ENCODE measurements around the gene GATC.

The GATC gene, protein sequence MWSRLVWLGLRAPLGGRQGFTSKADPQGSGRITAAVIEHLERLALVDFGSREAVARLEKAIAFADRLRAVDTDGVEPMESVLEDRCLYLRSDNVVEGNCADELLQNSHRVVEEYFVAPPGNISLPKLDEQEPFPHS

DNA sequence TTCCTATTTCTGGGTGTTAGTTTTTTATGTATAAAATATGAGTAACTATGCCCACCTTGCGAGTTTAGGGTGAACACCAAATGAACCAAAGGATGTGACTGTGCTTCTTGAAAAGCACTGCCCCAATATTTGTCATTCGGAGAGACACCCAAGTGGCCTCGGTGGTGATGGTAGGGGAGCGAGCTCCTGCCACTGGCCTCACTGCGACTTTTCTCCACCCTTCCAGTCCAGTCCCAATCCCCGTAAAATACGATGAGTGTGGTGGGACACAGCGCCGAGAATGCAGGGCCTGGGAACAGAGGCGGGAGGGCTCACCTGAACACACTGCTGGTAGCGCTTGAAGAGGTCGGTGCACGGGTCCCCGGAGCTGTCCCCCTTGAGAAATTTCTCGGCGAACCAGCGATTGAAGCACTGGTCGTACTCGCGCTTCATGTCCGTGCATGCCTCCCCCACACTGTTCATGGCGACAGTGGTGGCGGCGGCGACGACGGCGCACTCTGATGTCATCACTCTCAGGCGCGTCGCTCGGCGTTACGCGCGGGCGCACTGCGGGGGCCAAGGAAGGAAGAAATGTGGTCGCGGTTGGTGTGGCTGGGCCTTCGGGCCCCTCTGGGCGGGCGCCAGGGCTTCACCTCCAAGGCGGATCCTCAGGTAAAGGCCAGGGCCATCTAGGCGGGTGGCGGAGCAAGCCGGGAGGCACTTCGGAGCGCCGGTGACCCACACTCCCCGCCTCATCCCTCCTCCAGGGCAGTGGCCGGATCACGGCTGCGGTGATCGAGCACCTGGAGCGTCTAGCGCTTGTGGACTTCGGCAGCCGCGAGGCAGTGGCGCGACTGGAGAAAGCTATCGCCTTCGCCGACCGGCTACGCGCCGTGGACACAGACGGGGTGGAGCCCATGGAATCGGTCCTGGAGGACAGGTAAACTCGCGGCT is at the start of gene GATC, which contains the start of gene TRIAP1:
Gene GATC, plus strand, starts transcription at position 534 of the 933 bp plus-strand sequence. Its CDS starts 37 bp downstream, at position 571.
Gene TRIAP1, minus strand, starts transcription at position 474 of the 933 bp plus-strand sequence. Its CDS starts 12 bp downstream, at position 462.
- DNase-seq, result peak; percentile 92

DNA sequence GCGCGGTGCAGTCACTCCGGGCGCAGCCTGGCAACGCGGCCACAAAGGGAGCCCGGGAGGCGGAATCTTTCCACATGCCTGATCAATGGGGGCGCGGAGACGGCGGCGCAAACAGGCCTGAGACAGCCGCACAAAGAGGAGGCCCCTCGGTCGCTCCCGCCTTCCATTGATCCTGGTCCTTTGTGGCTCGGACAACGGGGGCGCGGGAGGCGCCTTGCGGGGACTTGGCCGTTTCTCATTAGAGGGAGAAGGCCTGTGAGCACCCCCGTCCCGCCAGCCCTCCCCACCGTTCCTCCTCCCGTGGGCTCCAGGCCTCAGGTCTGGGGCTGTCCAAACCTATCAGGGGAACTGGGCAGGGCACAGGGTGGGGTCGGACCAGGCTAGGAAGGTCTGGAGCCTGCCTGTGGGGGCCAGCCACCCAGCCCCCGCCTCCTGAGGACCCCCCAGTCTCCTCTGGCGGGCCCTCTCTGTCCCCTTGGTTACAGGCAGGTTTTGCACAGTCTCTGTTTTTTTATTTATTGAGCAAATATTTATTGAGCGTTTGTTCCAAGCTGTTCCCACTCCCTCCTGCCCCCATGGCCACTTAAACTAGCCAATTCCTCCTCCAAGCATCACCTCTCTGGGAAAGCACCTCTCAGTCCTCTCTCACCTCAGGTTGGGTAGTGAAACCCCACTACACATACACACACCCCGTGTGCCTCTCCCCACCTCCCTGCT is 48.3 kb upstream of the GATC start:
- DNase-seq, result no peak

DNA sequence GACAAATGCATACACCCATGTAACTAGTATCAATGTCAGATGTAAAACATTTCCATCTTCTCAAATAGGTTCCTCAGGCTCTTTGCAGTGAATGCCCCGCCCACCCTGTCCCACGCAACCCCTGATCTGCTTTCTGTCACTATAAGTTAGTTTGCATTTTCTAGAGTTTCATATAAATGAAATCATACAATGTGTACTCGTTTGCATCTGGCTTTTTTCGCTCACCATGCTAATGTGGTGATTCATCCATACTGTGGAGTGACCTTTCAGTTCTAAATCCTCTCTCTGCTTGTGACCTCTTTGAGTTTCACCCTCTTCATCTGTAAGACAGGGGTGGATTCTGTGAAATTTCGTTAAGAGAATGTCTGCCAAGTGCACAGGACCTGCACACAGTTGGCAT is 46.7 kb upstream of the GATC start:
- DNase-seq, result no peak

DNA sequence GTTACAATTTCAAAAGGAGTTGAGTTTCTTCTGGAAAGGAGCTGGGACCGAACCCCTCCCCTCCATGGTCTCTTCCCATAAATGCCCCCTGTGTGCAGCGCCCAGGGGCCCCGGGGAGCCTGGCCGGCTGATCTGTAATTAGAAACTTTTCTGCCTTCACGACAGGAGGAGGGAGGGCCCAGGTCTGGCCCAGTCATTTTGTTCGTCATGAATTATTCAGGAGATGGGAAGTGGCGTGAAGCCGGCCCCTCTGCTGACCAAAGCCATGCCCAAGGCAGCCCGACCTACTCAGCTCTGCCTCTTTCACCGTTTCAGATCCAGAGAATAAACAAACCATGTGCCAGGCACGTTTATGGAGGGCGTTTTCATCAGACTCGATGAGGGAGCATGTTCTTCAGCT is 44.0 kb upstream of the GATC start:
- no peak for DNase-seq

DNA sequence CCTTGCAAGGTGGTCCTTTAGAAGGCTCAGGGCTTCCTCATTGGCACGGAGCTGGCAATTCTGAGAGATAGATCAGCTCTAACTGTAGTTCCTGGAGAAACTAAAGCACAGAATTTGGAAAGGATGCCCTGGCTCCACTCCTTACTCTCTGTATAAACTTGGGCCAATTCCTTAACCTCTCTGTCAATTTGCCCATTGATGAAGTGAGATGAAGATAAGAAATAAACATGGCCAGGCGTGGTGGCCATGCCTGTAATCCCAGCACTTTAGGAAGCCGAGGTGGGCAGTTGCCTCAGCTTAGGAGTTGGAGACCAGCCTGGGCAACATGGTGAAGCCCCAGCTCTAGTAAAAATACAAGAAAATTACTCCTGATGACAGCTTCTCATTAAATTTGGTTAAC is 42.4 kb upstream of the GATC start:
- no peak for DNase-seq

DNA sequence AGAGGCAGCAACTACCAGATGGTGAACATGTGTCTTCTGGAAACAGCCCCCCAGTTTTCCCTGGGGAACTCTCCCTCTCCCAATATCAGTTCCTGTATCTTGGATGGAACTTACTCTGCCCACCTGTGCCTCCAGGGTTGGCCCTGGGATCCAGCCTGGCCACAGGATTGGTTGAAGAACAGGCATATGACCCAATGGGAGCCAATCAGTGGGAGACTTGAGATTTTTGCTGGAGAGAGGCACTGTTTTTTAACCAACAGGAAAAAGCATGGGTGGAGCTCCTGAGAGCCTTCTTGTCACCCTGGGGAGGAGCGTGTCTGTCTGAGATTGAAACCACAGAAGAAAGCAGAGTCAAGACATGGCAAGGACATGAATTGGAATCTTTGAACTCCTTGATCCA is 42.0 kb upstream of the GATC start:
- DNase-seq, result no peak

DNA sequence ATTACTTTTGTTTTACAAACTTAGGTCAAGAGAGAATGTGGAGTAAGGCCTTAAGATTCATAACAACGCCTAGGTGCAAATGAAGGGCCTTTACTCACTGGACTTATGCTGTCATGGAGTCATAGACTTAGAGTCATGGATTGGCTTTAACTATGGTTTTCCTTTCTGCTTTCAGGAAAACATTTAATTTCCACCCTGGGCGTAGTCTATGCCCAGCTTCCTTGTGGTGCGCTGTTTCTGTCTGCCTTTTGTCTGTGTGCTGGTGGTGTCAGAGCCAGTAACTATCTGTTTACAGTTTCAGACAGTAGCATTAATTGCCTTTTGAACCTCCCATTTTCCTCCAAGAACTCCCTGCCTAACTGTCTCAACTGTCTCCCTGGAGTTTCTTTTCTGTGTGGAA is 40.2 kb upstream of the GATC start:
- DNase-seq, result no peak

DNA sequence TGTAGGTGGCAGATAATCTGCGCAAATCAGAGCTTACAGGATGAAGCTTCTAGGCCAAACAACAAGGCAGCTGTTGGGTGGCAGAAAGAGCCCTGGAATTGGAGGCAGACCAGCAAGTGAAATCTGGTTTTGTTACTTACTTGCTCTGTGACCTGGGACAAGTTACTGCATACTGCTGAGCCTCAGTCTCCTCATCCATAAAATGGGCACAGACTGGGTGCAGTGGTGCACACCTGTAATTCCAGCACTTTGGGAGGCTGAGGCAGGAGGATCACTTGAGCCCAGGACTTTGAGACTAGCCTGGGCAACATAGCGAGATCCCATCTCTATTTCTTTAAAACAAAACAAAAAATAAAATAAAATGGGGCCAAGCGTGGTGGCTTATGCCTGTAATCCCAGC is 39.7 kb upstream of the GATC start:
- DNase-seq, result no peak

DNA sequence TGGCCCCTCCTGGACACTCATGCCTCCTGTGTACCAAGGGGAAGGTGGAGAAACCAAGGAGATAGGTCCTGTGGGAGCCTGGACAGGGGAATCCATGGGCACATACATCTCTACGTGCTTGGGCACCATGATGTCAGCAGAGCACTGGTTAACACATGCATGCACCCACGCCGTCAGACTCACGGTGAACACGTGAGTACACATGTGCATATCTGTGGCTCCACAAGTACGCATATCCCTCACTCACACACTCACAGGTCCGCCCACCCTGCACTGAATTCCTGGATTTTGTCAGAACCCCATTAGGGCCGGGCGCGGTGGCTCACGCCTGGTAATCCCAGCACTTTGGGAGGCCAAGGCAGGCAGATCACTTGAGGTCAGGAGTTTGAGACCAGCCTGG is 37.5 kb upstream of the GATC start:
- DNase-seq, result no peak

DNA sequence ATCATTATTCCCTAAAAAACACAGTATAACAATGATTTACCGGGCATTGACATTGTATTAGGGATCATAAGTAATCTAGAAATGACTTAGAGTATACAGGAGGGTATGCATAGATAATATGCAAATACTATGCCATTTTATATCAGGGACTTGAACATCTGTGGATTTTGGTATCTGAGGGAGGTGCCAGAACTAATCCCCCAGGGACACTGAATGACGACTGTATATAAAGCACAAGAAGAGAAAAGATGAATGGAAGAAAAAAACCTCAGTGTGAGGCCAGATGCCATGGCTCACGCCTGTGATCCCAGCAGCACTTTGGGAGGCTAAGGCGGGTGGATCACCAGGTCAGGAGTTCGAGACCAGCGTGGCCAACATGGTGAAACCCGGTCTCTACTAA is 33.8 kb upstream of the GATC start:
- no peak for DNase-seq

DNA sequence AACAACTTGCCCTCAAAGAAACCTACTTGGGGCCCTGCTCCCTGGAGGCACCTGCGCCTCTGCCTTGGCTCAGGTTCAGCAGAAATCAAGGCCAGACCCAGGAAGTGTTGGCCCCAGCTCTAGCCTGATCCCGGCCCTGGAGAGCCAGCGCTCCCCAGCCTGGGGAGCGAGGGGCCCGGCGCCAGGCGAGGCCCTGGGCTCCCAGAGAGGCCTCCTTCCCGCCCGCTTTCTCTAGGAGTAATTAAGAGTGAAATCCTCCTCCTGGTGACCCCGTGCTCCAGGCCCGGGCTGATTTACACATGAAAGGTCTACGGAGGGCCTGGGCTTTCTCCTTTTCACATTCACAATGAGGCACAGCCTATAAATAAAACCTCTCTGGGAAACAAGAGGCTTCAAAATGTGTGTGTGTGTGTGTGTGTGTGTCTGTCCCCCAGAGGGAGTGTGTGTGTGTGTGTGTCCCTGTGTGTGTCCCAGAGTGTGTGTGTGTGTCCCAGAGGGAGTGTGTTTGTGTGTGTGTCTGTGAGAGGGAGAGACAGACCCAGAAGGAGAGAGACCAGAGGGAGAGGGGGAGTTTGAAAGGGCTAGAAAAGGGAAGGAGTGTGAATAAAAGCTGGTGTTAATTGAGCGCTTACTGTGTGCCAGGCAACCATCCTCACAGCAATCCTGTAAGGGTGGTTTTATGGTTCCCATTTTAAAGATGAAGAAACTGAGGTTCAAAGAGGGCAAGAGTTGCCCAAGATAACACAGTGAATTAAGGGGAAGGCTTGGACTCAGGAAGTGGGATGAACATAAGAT is 32.1 kb upstream of the GATC start:
- DNase-seq, result no peak

DNA sequence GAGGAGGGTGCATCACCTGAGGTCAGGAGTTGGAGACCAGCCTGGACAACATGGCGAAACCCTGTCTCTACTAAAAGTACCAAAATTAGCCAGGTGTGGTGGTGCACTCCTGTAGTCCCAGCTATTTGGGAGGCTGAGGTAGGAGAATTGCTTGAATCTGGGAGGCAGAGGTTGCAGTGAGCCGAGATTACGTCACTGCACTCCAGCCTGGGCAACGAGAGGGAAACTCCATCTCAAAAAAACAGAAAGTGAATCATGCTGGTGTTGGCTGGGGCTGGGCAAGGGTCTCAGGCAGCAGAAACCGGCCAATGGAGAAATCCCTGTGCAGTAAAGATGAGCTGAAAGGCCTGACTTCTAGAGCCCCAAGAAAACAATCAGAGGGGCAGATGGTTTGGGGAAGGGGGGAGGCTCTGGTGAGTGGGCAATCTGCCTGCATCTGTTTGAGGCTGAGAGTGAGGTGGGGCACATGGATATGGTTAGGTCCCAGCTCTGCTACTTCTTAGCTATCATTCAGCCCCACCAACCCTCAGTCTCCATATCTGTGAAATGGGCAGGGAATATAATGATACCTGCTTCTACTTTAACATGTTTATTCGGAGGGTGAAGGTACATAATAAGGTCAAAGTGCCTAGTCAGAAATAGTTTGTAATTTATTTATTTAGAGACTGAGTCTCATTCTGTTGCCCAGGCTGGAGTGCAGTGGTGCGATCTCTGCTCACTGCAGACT is 29.6 kb upstream of the GATC start:
- no peak for DNase-seq

DNA sequence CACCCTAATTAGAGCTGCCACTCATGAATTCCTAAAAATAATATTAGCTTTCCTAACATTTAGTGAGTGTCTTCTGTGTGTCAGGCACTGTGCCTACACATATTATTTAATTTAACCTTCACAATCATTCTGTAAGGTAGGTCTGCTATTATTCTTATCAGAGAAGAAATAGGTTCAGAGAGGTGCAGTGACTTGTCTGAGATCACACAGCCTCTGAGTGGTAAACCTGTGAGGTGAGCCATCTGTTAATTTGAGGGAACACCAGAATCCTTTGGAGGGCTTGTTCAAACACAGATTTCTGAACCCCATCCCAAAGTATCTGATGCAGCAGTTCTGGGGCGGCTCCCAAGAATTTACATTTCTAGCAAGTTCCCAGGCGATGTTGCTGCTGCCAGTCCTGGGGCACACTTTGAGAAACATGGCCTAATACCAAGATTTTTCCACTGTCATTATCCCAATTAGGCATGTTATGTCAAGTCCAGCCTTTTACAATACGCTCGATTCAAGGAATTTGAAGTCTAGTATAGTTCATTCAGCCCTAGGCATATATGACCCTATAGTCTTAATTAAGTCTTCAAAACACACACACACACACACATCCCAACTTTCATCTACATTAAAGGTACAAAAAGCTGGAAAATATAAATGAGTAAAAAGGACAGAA is 28.2 kb upstream of the GATC start:
- no peak for DNase-seq

DNA sequence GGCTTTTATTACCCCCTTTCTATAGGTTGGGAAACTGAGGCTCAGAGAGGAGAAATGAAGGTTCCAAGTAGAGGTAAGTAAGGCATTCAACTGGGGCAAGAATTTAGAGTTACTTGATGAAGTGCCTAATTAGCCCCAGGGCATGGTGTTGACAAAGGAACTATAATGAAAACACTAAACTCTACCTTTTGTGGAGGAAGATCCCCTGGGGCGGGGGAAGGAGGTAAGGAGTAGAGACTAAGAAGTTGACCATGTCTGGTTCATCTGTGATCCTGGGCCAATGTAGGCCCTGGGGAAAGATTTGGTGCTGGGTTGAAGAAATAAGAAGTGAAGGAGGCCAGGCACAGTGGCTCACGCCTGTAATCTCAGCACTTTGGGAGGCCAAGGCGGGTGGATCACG is 24.5 kb upstream of the GATC start:
- DNase-seq, result no peak

DNA sequence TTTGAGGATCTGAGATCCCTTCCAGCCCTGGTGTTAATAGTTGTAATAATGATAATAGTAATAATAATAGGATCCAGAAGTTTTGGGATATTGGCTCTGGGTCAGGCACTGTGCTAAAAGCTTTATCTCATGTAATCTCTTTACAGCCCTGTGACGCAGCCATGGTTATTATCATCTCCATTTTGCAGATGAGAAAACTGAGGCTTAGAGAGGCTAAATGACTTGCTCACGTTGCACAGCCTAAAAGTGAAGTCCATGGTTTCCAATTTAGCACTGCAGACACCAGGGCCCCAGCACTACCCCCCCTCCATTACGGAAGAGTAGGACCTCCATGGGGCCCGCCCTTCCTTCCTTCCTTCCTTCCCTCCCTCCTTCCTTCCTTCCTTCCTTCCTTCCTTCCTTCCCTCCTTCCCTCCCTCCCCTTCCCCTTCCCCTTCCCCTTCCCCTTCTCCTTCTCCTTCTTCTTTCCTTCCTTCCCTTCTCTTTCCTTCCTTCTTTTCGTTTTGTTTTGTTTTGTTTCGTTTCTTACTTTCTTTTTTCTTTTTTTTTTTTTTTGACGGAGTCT is 23.3 kb upstream of the GATC start:
- no peak for DNase-seq

DNA sequence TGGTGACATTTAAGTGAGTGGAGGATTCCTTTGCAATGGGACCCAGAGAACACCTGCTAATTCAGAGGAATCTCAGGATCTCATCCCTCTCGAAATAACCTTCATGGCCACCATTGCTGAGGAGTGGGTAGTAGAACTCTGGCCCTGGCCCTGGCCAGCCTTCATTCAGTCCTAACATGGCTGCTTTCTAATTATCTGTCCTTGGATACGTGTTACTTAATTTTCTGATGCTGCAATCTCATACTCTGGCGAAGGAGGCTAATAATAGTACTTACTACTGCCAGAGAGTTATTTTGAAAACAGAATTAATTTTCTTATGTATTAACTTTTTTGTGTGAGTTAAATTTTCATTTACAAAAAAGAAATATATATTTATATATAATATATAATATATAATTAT is 20.4 kb upstream of the GATC start:
- no peak for DNase-seq

DNA sequence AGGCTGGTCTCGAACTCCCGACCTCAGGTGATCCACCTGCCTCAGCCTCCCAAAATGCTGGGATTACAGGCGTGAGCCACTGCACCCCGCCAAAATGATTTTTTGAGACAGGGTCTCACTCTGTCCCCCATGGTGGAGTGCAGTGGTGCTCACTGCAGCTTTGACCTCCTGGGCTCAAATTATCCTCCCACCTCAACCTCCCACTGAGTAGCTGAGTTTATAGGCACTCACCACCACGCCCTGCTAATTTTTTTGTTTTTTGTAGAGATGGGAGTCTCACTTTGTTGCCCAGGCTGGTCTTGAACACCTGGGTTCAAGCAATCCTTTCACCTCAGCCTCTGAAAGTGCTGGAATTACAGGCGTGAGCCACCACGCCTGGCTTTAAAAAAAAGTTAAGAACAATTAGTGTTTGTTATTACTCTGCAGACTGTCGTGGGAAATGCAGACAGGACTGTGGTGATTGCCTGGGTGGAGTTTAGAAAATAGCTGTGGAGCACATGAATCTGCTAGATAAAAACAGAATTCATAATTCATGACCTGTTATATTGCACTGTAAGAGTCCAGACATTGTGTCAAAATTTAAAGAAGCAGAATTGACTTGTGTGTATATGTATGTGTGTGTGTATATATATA is 17.5 kb upstream of the GATC start:
- DNase-seq, result no peak

DNA sequence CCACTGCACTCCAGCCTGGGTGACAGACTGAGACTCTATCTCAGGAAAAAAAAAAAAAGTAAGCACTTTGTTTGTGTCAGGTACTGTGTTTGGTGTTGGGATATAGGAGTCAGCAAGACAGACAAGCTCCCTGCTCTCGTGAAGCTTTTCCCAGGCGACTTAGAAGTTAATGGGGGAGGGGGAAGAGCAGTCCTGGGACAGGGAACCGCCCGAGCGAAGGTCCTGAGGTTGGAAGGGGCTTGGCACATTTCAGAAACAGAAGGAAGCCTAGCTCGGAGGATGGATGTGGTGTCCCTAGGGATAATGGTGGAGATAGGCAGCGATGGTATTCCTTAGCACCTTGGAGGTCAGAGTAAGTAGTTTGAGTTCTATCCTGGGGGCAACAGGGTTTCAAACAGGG is 16.9 kb upstream of the GATC start:
- DNase-seq, result no peak

DNA sequence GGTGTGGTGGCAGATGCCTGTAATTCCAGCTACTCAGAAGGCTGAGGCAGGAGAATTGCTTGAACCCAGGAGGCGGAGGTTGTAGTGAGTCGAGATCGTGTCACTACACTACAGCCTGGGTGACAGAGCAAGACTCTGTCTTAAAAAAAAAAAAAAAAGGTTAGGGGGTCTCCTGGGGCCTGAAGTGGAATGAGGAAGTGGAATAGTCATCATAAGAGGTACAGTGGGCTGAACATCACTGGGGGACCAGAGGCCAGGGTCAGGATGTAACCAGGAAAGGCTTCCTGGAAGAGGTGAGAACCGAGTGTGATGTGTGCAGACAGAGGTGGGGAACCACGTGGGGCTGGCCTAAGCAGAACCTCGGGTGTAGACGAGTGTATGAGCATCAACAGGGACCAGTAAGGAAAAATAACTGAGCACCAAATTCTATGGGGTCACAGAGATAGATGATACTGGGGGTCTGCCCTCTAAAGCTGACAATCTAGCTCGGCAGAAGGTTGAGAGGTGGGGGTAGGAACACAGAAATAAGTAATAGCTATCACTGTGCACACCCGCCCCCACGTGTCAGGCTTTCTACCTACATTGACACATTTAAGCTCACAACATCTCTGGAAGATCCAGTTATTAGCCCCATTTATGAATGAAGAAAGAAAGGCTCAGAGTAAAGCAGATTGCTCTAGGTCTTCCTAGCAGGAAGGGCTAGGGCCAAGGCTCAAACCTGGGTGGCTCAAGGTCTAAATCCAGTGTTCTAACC is 13.3 kb upstream of the GATC start:
- no peak for DNase-seq
